ENCODE measurements around the gene MRPS2.
"Not testable (repeated sequence)": the region's sequence is repeated elsewhere in the genome, so short reads cannot be mapped to it uniquely, and the experiment has no call there.

GRCh38 chr9:135546792-135547617 is 46.5 kb downstream of the MRPS2 start:
- TF ChIP-seq CTCF (IDR thresholded peaks at IDR 0.05; ENCODE audit: extremely low read depth in 1 of 2, insufficient read depth in 1 of 2, low read depth in 1 of 2, low read length in 2 of 2); POLR2AphosphoS5 (IDR thresholded peaks at IDR 0.05; ENCODE audit: insufficient read depth, low read depth, low read length); EZH2 (IDR thresholded peaks at IDR 0.05; ENCODE audit: borderline replicate concordance, low read depth, low read length, severe bottlenecking); MYC (IDR thresholded peaks at IDR 0.05; ENCODE audit: low read depth, low read length); POLR2A (IDR thresholded peaks at IDR 0.05; ENCODE audit: low read depth, low read length); JUN (IDR thresholded peaks at IDR 0.05; ENCODE audit: borderline replicate concordance, insufficient read depth, insufficient read length, low read depth); FOS (IDR thresholded peaks at IDR 0.05; ENCODE audit: borderline replicate concordance, insufficient read depth, low read length); MAX (IDR thresholded peaks at IDR 0.05; ENCODE audit: insufficient read depth, insufficient read length); GATA2 (IDR thresholded peaks at IDR 0.05; ENCODE audit: insufficient read depth, insufficient read length, low read depth, low read length): not testable (repeated sequence)

Data from endothelial cell of umbilical vein (primary cell).